SU-DHL-6 (cell line): ENCODE data around the gene TCF7L1.
"Not testable (repeated sequence)": the region's sequence is repeated elsewhere in the genome, so short reads cannot be mapped to it uniquely, and the experiment has no call there.

Experiments
- CTCF ChIP-seq: fragments of 200-600 bp; sonication (generic); IDR thresholded peaks from one replicate; pipeline ENCODE4 v1.5.1; 2017; ENCODE audit warnings: antibody characterized with exemption, mild to moderate bottlenecking, low read length, moderate library complexity; ENCODE audit not compliant: insufficient read depth, poor library complexity, severe bottlenecking
- EZH2phosphoT487 ChIP-seq: fragments of 200-600 bp; sonication (generic), shearing (Covaris generic); conservative IDR thresholded peaks from 2 replicates; pipeline ENCODE4 v1.6.1; 2018; ENCODE audit warnings: mild to moderate bottlenecking, antibody characterized with exemption, low read length, moderate library complexity, mixed read lengths

GRCh38 chr2:85323988-85324367, 190.8 kb downstream of the TCF7L1 start:
- TF ChIP-seq CTCF, EZH2phosphoT487: not testable (repeated sequence)
